Right ventricle myocardium superior (tissue), 1 donor: ENCODE measurements around the gene C10orf90. TPM values are rescaled to one million over a fixed set of nuclear protein-coding genes. Genes with fewer than 3 reads are reported as not detected.

Source experiments
- ATAC-seq: fragments of 200-7000 bp; cut with Tn5 transposase; one replicate; pipeline ENCODE4 v1.9.1; 2020; ENCODE audit warnings: mild to moderate bottlenecking; ENCODE audit not compliant: poor library complexity
- DNase-seq: peaks from one replicate; pipeline ENCODE4 v3.0.0-alpha.2; 2020
- intact Hi-C: fragments of 100-400 bp; cut with DNase I; formaldehyde crosslinking; loops from one replicate; pipeline ENCODE4 v1.11.2; 2022
- total RNA-seq: library from RNA; stranded (reverse); fragmentation: NEBNext Ultra II Directional; extraction: Animal tissue kit (Norgen Biotek cat#: 25700); gene quantifications from one replicate; pipeline ENCODE4 v1.2.1, GENCODE V29; 2021
- donor health status: DM: no; HTN: yes; CAD: no; lungs with severe emphysema.

The C10orf90 gene
- total RNA-seq, 1 donor from 2014 or later, result not detected

DNA sequence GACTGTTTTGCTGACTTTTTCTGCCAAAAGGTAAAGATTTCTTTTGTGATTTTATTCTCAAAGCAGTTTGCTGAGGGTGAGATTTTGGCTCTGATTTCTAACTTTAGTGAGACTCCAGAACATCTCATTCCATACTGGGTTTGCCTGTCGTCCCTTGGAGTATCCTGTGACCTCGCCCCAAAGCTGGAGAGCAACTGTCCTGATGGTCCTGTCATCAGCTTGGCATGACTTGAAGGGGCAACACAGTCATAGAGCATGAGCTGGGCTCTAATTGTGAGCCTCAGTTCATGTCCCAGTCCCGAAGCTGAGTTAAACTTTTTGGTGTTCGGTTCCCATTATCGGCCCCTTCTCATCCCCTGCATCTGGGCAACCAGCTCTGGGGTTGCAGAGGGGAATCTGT lies 23.4 kb downstream of the C10orf90 start:
- intact Hi-C loops, result no loop called here
- DNase-seq, result no peak
- no peak for ATAC-seq

DNA sequence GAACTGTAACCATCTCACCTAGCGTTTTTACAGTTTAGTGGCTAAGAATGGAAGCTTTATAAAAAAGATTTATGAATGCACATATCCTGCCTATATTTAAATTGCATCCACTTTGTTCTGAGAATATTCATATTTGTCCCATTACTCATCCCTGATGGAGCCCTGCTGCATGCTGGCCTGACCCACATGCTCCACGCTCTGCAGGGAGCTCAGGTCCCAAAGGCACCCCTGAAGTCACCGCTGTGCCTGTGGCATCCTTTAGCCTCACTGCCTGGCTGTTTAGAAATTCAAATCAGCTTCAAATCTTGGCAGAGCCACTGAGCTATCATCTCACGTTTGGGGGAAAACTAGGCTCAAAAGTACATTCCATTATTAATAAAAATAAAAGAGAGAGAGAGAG lies 24.4 kb downstream of the C10orf90 start:
- no peak for ATAC-seq
- intact Hi-C loops, result no loop called here

DNA sequence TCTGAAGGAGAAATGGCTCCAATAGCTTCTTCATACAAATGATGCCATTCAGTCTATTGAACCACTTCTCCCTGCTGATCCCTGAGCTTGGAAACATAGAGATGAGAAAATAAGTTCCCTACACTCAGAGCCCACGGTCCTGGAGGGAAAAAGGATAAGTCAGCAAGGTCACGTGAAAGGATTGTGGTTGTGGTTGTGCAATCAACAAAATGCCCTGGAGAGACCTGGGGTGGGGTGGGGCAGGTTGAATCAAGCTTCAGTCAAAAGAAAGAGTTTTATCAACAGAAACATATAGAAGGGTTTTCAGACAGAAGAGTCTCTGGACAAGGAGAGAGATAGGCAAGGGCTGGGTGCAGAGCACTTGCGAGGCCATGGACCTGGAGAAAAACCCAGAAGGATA lies 30.1 kb downstream of the C10orf90 start:
- DNase-seq (no peak), ATAC-seq (no peak)
- intact Hi-C loops, result no loop called here

More for the DNA sequence above, 24.4 kb downstream of the C10orf90 start:
- no peak for DNase-seq

DNA sequence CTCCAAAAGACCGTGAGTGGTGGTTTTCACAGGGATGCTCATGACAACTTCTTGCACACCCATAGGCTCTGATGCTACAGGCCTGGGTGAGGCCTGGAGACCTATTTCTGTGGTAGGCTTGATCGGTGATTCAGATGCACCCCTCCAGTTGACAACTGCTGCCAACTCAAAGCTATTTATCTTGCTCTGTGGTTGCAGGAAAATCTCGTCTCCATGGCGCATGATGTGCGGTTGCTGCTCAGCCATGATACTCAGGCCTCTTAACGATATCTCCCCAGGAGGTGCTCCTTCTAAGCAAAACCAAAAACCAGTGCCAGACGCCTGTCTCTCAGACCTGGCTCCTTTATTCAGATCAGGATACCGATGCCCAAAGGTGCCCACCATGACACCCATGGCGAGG lies 31.4 kb downstream of the C10orf90 start:
- DNase-seq (no peak), ATAC-seq (no peak)
- intact Hi-C loops, result no loop called here

DNA sequence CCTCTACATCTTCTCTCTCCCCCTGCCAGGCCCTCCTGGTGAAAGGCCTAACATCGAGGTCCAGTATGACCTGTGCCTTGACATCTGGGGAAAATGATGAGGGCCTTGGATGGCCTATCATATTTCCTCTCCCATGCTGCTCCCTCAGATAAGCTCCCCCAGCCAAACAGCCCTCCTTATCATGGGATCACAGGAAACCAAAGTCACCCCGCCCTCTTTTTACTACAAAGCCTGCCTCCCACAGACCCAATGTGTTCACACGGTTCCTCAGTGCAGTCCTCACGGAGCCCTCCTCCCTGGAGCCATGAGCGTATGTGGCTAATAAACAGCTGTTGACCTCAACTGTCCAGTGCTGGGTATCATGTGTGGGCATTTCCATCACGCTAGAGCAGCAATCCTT lies 32.0 kb downstream of the C10orf90 start:
- ATAC-seq, result no peak
- intact Hi-C loops, result no loop called here
- no peak for DNase-seq

DNA sequence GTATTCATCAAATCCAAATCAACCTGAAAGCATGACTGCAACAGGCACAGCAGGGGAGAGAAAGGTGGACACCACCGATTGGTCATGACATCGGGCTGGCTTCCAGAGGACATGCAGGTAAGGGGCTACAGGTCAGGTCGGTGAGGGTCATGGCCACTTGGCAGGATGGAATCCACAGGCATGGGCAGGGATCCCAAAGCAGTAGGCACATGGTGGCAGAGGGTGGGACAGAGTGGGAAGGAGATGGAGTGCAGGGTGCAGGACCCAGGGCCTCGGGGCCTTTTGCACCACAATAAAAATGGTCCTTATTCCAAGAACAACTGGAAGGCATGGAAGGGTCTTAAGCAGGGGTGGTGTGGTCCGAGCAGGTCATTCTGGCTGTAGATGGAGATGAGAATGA lies 33.0 kb downstream of the C10orf90 start:
- intact Hi-C loops, result no loop called here
- no peak for DNase-seq
- ATAC-seq, result no peak

DNA sequence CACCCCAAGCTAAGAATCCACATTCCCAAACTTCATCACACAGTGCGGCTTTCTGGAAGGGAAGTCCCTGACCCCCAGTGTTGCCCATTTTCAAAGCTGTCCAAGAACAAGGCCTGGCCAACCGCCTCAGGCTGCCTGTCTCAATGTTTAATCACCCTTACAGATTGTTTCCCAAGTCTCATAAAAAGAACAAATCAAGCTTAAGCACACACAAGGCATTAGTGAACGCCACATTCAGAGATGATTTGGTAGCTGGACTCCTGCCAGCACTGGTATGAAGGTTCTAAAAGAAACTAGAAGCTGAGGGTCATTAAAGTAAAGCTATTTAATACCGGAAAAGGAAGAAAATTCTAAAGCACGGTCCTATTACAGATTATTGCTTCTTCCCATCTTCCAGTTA lies 35.6 kb downstream of the C10orf90 start:
- DNase-seq, result no peak
- no peak for ATAC-seq
- intact Hi-C loops, result no loop called here

DNA sequence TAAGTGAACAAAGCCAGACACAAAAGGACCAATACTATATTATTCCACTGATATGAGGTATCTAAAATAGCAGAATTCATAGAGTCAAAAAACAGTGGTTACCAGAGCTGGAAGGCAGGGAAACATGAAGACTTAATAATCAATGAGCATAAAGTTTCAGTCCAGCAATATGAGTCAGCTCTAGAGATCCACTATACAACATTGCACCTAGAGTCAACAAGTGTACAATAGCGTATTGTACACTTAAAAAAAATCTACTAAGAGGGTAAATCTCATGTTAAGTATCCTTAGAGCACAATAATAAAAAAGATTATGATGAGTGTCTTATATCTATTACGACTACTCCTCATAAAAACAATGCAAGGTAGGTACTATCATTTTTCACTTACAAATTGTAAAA lies 36.1 kb downstream of the C10orf90 start:
- intact Hi-C loops, result no loop called here
- ATAC-seq (no peak), DNase-seq (no peak)

DNA sequence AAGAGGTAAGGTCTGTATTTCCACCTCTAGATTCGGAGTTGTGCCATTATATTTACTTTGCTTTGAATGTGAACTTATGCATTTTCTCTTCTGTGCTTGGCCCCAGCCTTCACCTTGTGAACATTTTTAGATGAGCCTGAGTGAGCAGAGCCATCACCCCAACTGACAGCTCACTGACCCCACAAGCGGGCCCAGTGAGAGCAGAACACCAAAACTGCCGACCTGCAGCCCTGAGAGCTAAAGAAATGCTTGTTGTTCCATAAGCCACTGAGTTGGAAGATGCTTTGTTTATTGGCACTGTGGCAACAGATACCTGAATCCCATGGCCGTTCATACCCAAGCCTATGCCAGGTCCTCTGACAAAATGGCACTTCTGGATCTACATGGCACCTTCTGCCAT lies 37.8 kb downstream of the C10orf90 start:
- DNase-seq, result no peak
- ATAC-seq, result no peak
- intact Hi-C loops, result no loop called here

DNA sequence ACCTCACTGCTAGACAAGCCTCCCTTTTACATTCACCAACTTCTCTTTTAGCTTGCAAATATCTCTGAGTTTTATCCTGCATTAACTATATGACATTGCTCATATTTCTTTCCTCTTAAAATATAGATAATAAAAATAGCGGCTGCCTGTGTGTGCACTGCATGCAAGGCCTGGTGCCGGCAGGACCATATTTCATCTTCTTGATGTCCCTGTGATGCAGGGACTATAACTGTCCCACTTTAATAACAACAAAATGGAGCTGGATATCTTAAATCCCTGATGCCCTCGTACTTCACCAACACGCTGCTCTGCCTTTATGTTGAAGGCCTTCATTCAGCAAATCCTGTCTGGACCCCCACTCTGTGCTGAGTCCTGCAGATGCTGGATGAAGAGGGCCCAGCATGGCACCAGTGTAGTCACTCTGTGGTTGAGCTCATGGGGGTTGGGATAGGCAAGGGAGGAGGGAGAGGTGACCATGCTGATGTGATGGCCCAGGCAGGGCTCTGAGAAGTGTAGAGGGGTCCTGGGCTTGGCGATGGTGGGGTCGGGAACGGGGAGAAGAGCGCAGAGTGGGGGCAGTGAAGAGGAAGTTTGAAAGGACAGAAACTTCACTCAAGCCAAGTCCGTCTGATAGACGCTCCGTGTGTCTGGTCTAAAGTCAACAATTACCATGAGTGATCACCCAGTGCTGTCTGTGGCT lies 40.4 kb downstream of the C10orf90 start:
- intact Hi-C loops, result no loop called here
- no peak for ATAC-seq
- DNase-seq, result no peak

DNA sequence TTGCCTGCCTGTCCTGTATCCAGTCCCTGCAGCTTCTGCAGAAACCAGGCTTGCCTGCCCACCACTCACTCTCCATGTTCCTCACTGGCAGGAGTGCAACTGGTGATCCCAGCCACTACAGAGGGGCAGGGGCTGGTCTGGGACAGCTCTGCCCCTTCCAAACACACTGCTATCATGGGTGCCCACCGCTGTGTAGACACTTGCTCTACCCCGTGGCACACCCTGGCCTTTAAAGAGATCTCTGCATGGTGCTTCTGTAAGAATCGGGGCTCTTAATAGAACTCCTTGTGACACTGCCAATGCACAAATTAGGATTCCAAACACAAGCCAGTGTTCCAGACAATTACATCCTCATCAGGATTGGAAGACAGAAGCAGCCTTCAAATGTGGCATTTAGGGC lies 41.7 kb downstream of the C10orf90 start:
- DNase-seq, result no peak
- intact Hi-C loops, result no loop called here
- no peak for ATAC-seq

DNA sequence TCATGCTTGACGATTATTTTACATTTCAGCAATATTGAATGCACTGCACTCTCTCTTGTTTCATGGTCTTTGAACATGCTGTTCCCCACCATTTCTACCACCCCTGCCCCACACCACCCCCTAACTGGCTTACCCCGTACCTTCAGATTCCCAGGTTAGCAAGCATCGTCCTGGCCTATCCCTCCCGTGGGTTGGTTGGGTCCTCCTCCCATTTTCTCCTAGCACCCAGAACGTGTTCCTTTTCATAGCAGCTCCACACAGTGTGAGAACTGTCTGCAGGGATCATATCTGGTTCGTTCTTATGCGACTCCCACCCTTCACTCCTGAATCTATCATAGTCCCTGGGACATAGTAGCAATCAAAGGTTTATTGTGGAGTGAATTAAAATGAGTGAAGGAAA lies 48.6 kb downstream of the C10orf90 start:
- intact Hi-C loops, result no loop called here

DNA sequence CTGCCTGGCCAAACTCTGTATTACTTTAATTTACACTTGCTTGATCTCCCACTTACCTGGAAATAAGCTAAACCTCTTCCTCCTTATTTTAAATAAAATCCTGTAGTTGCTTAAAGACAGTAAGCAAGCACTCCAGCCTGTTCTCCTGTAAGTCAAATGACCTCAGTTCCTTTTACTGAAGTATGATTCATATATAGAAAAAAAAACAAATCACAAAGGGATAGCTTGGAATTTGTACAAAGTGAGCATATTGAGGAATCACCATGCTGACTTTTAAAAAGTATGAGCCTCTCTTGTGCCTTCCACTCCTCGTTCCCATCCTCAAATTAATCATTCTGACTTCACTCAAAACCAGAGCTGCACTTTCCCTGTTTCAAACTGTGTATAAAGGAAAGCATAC lies 52.0 kb downstream of the C10orf90 start:
- ATAC-seq, result no peak
- DNase-seq, result no peak
- intact Hi-C loops, result no loop called here

More for the DNA sequence above, 48.6 kb downstream of the C10orf90 start:
- DNase-seq, result no peak
- no peak for ATAC-seq

DNA sequence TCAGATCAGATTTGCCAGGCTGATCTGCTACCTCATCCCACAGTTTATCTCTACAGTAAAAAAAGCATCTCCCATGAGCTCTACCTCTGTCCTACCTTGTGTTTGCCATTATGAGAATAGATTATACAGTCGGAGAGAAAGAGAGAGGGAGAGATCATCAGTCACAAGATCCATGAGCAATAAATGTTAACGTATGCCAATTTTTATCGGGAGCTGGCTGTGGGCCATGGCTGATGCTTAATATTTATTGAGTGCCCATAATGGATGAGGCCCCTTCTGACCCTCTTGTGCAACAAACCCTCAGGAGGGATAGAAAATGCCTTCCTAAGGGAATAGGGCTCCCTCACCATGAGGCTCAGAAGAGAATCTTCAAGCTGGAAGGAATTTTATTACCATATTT lies 52.8 kb downstream of the C10orf90 start:
- ATAC-seq (no peak), DNase-seq (no peak)
- intact Hi-C loops, result no loop called here

DNA sequence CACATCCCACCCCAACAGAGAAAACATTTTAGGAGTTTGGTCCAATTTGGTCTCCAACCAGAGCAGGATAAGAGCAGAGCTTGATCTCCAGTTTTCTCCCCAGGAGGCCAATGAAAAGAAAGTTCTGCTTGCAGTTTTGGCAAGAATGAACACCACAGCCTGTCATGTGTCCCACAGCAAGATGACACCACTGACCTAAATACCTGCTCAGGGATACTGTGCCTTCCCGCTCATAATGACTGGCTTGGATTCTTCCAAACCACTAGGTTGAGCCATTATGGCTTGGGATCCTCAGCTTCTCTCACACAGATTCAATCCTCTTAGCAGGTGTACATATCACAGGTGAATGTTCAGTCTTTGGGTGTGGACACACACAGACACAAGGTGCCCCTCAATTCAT lies 53.3 kb downstream of the C10orf90 start:
- DNase-seq (no peak), ATAC-seq (no peak)
- intact Hi-C loops, result no loop called here

DNA sequence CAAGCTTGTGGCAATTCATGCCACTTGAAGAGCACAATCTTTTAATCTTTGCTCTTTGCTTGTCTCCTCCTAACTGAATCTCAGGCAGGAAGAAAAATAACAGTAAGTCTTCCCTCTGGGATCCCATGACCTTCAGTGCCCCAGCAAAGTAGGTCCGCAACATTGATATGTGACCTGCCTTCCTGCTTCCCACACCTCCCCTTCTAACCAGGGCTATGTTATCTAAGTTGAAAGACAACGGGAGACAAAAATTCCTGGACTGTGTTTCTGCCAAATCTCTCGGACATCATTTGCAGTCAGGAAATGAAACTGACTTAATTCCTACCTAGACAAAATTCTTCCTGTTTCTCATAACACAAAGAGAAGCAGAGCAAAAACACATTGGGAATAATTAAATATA lies 53.8 kb downstream of the C10orf90 start:
- no peak for DNase-seq
- no peak for ATAC-seq
- intact Hi-C loops, result no loop called here

DNA sequence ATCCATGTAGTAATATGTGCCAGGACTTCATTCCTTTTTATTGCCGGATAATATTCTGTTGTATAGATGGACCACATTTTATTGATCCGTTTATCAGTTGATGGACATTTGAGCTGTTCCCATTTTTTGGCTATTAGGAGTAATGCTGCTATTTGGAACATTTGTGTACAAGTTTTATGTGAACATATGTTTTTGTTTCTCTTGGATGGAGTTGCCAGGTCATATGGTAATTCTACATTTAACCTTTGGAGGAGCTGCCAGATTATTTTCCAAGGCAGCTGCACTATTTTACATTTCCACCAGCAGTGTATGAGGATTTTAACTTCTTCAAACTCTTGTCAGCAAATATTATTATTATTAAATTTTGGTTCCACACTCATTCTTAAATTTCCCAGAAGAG lies 59.2 kb downstream of the C10orf90 start:
- no peak for DNase-seq
- intact Hi-C loops, result no loop called here
- ATAC-seq, result no peak

DNA sequence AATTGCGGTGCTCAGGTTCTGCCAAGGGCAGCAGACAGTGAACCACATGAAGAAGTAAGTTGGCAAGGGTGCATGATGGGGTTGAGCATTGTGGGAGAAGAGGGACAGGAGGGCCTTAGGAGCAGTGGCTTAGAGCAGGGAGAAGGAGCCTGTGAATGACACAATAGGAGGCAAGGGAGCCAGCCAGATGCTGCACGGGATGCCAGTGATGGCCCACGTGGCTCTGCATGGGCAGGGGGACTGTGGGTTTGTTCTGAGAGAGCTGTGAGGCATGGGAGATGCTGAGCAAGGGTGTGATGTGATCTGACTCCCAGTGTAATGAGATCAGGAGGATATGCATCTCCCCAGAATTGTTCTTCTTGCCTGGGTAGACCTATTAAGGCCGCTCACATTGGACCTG lies 60.9 kb downstream of the C10orf90 start:
- intact Hi-C loops, result no loop called here
- ATAC-seq (no peak), DNase-seq (no peak)

DNA sequence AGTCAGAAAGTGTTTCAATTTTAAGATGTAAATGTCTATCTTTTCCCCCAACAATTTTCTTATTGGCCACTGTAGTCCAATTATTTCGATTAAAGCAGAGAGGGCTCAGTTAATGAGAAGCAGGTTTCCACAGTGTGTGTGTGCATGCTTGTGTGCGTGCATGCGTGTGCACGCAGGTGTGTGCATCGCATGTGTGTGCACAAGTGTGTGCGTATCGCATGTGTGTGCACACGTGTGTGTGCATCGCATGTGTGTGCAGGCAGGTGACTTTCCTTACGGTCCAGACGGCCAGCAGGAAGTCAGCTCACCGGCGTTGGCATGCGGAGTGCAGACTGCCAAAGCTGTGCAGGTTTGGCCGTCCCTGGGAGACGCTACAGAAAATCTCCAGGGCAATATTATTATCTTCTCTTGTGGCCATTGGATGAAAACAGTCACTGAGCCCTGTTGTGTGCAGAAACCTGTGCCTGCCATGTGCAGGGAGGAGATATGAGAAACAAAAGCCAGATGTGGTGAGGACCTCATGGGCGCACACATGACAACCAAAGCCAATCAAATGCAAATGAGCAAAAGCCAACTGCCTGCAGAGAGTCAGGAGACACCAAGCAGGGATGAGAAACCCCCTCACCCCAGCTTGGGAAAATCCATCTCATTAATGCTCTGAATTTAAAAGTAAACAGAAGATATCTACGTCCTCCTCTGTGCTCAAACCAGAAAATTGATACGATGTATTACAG lies 70.4 kb downstream of the C10orf90 start:
- ATAC-seq, result no peak
- no peak for DNase-seq
- intact Hi-C loops, result no loop called here

DNA sequence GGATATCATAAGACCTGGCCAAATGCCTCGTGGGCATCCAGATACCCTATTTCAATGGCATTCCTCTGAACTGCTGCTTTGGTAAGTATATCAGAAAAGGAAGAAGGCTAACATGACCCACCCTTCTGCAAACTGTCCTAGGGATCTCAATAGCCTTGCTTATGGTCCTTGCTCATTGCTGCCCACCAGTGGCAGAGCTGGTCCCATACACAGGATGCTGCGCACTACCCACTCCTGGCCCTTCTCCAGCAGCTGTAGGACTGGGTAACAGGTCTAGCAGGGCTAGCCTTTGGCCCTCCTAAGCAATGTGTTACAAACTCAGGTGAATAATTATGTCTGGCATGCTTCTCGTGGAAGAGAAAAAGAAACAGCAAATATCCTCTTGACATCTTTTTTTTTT lies 72.5 kb downstream of the C10orf90 start:
- DNase-seq (no peak), ATAC-seq (no peak)
- intact Hi-C loops, result no loop called here

DNA sequence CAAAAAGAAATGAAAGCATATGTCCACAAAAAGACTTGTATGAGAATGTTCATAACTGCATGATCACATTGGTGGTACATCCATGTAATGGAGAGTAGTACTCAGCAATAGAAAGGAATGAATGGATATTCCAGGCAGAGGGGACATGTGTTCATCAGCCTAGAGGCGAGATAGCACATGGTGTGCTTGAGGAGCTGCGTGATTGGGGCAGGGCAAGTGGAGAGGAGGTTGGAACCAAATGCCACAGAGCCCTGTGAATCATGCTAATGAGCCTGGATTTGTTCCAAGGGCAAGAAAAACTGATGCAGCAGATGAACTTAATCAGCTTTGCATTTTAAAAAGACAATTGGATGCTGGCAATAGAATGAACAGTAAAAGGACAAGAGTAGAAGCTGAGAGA lies 73.3 kb downstream of the C10orf90 start:
- ATAC-seq, result no peak
- intact Hi-C loops, result no loop called here

More for the DNA sequence above, 73.3 kb downstream of the C10orf90 start:
- no peak for DNase-seq
